ENCODE results near the gene NME9.

GRCh38 chr3:138314751-138315150 is 14.9 kb downstream of the NME9 start:
- TF ChIP-seq POLR2A (IDR thresholded peaks at IDR 0.05; ENCODE audit: low read length) (no peak), GATA1 (IDR thresholded peaks at IDR 0.05; ENCODE audit: low read depth, low read length) (no peak)
